Measurements from ENCODE around the gene SPATA32. TPM values are rescaled to one million over a fixed set of nuclear protein-coding genes. Genes with fewer than 3 reads are reported as not detected.

The SPATA32 gene
- total RNA-seq, 1 donor from 2014 or later = 0.24 TPM

- no peaks in the 10 kb centered on the region for H3K4me1 Mint-ChIP-seq (ENCODE audit: low read depth)
- H3K4me3 Mint-ChIP-seq (ENCODE audit: low read depth) = no peak overlapping the region
- peaks cover 55% of the 10 kb centered on the region for H3K27me3 Mint-ChIP-seq
- H3K27ac Mint-ChIP-seq = no peak overlapping the region
- H3K9me3 Mint-ChIP-seq (ENCODE audit: low read depth) = no peaks in the 10 kb centered on the region
- no peak for DNase-seq (ENCODE audit: low spot score, unreplicated experiment)
- TF ChIP-seq CTCF (IDR thresholded peaks at IDR 0.05; ENCODE audit: unreplicated experiment) = no peak
- no peaks in the 10 kb centered on the region for H3K36me3 Mint-ChIP-seq (ENCODE audit: insufficient read depth)
Observed at GRCh38 chr17:45229681-45230409, 32.0 kb downstream of the SPATA32 start.

- Mint-ChIP-seq H3K4me1 (ENCODE audit: low read depth) (no peaks in the 10 kb centered on the region), H3K27me3 (peaks cover 60% of the 10 kb centered on the region), H3K27ac (no peak overlapping the region), H3K36me3 (ENCODE audit: insufficient read depth) (no peaks in the 10 kb centered on the region), H3K9me3 (ENCODE audit: low read depth) (no peaks in the 10 kb centered on the region), H3K4me3 (ENCODE audit: low read depth) (no peak overlapping the region)
- no peak for TF ChIP-seq CTCF (IDR thresholded peaks at IDR 0.05; ENCODE audit: unreplicated experiment)
- DNase-seq (ENCODE audit: low spot score, unreplicated experiment) = no peak
Observed at GRCh38 chr17:45228763-45229539, 32.9 kb downstream of the SPATA32 start.

- H3K27ac Mint-ChIP-seq = no peak overlapping the region
- peaks cover 63% of the 10 kb centered on the region for H3K27me3 Mint-ChIP-seq
- no peaks in the 10 kb centered on the region for H3K4me1 Mint-ChIP-seq (ENCODE audit: low read depth)
- H3K4me3 Mint-ChIP-seq (ENCODE audit: low read depth) = no peak overlapping the region
- no peak for TF ChIP-seq CTCF (IDR thresholded peaks at IDR 0.05; ENCODE audit: unreplicated experiment)
- no peaks in the 10 kb centered on the region for H3K9me3 Mint-ChIP-seq (ENCODE audit: low read depth)
- H3K36me3 Mint-ChIP-seq (ENCODE audit: insufficient read depth) = no peaks in the 10 kb centered on the region
- DNase-seq (ENCODE audit: low spot score, unreplicated experiment) = no peak
Observed at GRCh38 chr17:45227926-45228762, 33.8 kb downstream of the SPATA32 start.

- Mint-ChIP-seq H3K27ac (no peak overlapping the region), H3K9me3 (ENCODE audit: low read depth) (no peaks in the 10 kb centered on the region), H3K4me1 (ENCODE audit: low read depth) (no peaks in the 10 kb centered on the region), H3K27me3 (peaks cover 65% of the 10 kb centered on the region), H3K4me3 (ENCODE audit: low read depth) (no peak overlapping the region), H3K36me3 (ENCODE audit: insufficient read depth) (no peaks in the 10 kb centered on the region)
- no peak for DNase-seq (ENCODE audit: low spot score, unreplicated experiment)
- TF ChIP-seq CTCF (IDR thresholded peaks at IDR 0.05; ENCODE audit: unreplicated experiment) = no peak
Observed at GRCh38 chr17:45227101-45227925, 34.6 kb downstream of the SPATA32 start.

Measured in progenitor cell of endocrine pancreas (in vitro differentiated cells).